Measurements from ENCODE around the gene ZNF454. TPM values are rescaled to one million over a fixed set of nuclear protein-coding genes. Genes with fewer than 3 reads are reported as not detected.

ZNF454 gene
- total and polyA plus RNA-seq, 2 experiments from 2014 or later, result 4.9 to 5.9 TPM

DNA sequence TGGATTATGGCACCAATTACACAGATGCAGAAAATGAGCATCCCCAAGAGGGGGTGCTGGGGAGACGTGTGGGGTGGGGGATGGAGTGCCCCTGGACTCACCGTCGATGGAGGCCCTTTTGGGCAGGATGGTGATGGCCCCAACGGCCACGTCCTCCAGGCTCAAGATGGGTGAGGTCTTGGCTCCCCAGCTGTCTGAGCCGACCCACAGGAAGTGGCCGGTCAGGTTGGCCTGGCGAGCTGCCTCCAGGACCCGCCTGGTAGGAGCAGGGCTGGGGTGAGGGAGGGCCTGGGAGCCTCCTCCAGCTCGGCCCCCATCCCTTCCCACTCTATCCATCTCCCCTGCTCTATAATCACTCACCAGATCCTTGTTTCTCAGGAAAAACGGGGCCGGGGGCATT, 49.5 kb downstream of the ZNF454 start:
- Histone ChIP-seq H3K36me3 (ENCODE audit: insufficient read depth) (no peaks in the 10 kb centered on the region), H3F3A (replicated peaks; ENCODE audit: low read depth) (0 out of 2 replicates have a peak, but pooled peaks cover 1% of the 10 kb centered on the region), H3K27me3 (ENCODE audit: insufficient read depth) (peaks cover 31% of the 10 kb centered on the region), H3K9me2 (ENCODE audit: insufficient read depth) (no peaks in the 10 kb centered on the region), H3K4me1 (ENCODE audit: insufficient read depth) (peaks cover 5% of the 10 kb centered on the region), H3K4me2 (no peak overlapping the region), H3K4me3 (no peak overlapping the region), H3K27ac (ENCODE audit: low read depth) (no peak overlapping the region), H2AFZ (no peak overlapping the region), H3K79me2 (replicated peaks; ENCODE audit: insufficient read depth) (no peaks in the 10 kb centered on the region), H4K20me1 (replicated peaks; ENCODE audit: insufficient read depth) (no peaks in the 10 kb centered on the region)
- Mint-ChIP-seq H3K4me3 (no peak overlapping the region), H3K27ac (no peak overlapping the region), H3K27me3 (ENCODE audit: insufficient read depth, low read depth, poor library complexity) (peaks cover 40% of the 10 kb centered on the region), H3K4me1 (peaks cover 3% of the 10 kb centered on the region; the same call in 2 of the 3 replicates), H3K36me3 (ENCODE audit: low read depth) (peaks cover 13% of the 10 kb centered on the region), H3K9me3 (peaks cover 68% of the 10 kb centered on the region)
- DNase-seq (ENCODE audit: low spot score) (no peak), ATAC-seq (no peak)
- TF ChIP-seq EZH2 (IDR thresholded peaks at IDR 0.05; ENCODE audit: low read depth, unreplicated experiment) (no peak), ZNF114 (CRISPR knock-in tag; IDR thresholded peaks at IDR 0.05) (no peak), JUNB (IDR thresholded peaks at IDR 0.05; ENCODE audit: unreplicated experiment) (no peak), NANOG (IDR thresholded peaks at IDR 0.05; ENCODE audit: borderline replicate concordance) (no peak), EZH2phosphoT487 (IDR thresholded peaks at IDR 0.05; ENCODE audit: unreplicated experiment) (no peak), ZNF331 (CRISPR knock-in tag; IDR thresholded peaks at IDR 0.05; ENCODE audit: low read depth) (no peak), POLR2AphosphoS5 (IDR thresholded peaks at IDR 0.05; ENCODE audit: low read depth) (no peak), CREB1 (CRISPR knock-in tag; IDR thresholded peaks at IDR 0.05; ENCODE audit: low read depth) (no peak), STAT1 (IDR thresholded peaks at IDR 0.05; ENCODE audit: unreplicated experiment) (no peak)
- TF ChIP-seq, protein P1, sequence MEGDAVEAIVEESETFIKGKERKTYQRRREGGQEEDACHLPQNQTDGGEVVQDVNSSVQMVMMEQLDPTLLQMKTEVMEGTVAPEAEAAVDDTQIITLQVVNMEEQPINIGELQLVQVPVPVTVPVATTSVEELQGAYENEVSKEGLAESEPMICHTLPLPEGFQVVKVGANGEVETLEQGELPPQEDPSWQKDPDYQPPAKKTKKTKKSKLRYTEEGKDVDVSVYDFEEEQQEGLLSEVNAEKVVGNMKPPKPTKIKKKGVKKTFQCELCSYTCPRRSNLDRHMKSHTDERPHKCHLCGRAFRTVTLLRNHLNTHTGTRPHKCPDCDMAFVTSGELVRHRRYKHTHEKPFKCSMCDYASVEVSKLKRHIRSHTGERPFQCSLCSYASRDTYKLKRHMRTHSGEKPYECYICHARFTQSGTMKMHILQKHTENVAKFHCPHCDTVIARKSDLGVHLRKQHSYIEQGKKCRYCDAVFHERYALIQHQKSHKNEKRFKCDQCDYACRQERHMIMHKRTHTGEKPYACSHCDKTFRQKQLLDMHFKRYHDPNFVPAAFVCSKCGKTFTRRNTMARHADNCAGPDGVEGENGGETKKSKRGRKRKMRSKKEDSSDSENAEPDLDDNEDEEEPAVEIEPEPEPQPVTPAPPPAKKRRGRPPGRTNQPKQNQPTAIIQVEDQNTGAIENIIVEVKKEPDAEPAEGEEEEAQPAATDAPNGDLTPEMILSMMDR (conservative IDR thresholded peaks at IDR 0.05; ENCODE audit: low read depth in 2 of 2), result no peak
- TF ChIP-seq, protein P2, sequence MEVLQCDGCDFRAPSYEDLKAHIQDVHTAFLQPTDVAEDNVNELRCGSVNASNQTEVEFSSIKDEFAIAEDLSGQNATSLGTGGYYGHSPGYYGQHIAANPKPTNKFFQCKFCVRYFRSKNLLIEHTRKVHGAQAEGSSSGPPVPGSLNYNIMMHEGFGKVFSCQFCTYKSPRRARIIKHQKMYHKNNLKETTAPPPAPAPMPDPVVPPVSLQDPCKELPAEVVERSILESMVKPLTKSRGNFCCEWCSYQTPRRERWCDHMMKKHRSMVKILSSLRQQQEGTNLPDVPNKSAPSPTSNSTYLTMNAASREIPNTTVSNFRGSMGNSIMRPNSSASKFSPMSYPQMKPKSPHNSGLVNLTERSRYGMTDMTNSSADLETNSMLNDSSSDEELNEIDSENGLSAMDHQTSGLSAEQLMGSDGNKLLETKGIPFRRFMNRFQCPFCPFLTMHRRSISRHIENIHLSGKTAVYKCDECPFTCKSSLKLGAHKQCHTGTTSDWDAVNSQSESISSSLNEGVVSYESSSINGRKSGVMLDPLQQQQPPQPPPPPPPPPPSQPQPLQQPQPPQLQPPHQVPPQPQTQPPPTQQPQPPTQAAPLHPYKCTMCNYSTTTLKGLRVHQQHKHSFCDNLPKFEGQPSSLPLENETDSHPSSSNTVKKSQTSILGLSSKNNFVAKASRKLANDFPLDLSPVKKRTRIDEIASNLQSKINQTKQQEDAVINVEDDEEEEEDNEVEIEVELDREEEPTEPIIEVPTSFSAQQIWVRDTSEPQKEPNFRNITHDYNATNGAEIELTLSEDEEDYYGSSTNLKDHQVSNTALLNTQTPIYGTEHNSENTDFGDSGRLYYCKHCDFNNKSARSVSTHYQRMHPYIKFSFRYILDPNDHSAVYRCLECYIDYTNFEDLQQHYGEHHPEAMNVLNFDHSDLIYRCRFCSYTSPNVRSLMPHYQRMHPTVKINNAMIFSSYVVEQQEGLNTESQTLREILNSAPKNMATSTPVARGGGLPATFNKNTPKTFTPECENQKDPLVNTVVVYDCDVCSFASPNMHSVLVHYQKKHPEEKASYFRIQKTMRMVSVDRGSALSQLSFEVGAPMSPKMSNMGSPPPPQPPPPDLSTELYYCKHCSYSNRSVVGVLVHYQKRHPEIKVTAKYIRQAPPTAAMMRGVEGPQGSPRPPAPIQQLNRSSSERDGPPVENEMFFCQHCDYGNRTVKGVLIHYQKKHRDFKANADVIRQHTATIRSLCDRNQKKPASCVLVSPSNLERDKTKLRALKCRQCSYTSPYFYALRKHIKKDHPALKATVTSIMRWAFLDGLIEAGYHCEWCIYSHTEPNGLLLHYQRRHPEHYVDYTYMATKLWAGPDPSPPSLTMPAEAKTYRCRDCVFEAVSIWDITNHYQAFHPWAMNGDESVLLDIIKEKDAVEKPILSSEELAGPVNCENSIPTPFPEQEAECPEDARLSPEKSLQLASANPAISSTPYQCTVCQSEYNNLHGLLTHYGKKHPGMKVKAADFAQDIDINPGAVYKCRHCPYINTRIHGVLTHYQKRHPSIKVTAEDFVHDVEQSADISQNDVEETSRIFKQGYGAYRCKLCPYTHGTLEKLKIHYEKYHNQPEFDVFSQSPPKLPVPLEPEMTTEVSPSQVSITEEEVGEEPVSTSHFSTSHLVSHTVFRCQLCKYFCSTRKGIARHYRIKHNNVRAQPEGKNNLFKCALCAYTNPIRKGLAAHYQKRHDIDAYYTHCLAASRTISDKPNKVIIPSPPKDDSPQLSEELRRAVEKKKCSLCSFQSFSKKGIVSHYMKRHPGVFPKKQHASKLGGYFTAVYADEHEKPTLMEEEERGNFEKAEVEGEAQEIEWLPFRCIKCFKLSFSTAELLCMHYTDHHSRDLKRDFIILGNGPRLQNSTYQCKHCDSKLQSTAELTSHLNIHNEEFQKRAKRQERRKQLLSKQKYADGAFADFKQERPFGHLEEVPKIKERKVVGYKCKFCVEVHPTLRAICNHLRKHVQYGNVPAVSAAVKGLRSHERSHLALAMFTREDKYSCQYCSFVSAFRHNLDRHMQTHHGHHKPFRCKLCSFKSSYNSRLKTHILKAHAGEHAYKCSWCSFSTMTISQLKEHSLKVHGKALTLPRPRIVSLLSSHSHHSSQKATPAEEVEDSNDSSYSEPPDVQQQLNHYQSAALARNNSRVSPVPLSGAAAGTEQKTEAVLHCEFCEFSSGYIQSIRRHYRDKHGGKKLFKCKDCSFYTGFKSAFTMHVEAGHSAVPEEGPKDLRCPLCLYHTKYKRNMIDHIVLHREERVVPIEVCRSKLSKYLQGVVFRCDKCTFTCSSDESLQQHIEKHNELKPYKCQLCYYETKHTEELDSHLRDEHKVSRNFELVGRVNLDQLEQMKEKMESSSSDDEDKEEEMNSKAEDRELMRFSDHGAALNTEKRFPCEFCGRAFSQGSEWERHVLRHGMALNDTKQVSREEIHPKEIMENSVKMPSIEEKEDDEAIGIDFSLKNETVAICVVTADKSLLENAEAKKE (CRISPR knock-in tag; IDR thresholded peaks at IDR 0.05), result no peak
- TF ChIP-seq, protein P3, sequence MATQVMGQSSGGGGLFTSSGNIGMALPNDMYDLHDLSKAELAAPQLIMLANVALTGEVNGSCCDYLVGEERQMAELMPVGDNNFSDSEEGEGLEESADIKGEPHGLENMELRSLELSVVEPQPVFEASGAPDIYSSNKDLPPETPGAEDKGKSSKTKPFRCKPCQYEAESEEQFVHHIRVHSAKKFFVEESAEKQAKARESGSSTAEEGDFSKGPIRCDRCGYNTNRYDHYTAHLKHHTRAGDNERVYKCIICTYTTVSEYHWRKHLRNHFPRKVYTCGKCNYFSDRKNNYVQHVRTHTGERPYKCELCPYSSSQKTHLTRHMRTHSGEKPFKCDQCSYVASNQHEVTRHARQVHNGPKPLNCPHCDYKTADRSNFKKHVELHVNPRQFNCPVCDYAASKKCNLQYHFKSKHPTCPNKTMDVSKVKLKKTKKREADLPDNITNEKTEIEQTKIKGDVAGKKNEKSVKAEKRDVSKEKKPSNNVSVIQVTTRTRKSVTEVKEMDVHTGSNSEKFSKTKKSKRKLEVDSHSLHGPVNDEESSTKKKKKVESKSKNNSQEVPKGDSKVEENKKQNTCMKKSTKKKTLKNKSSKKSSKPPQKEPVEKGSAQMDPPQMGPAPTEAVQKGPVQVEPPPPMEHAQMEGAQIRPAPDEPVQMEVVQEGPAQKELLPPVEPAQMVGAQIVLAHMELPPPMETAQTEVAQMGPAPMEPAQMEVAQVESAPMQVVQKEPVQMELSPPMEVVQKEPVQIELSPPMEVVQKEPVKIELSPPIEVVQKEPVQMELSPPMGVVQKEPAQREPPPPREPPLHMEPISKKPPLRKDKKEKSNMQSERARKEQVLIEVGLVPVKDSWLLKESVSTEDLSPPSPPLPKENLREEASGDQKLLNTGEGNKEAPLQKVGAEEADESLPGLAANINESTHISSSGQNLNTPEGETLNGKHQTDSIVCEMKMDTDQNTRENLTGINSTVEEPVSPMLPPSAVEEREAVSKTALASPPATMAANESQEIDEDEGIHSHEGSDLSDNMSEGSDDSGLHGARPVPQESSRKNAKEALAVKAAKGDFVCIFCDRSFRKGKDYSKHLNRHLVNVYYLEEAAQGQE (IDR thresholded peaks at IDR 0.05; ENCODE audit: unreplicated experiment), result no peak
- TF ChIP-seq, protein P4, sequence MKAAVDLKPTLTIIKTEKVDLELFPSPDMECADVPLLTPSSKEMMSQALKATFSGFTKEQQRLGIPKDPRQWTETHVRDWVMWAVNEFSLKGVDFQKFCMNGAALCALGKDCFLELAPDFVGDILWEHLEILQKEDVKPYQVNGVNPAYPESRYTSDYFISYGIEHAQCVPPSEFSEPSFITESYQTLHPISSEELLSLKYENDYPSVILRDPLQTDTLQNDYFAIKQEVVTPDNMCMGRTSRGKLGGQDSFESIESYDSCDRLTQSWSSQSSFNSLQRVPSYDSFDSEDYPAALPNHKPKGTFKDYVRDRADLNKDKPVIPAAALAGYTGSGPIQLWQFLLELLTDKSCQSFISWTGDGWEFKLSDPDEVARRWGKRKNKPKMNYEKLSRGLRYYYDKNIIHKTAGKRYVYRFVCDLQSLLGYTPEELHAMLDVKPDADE (IDR thresholded peaks at IDR 0.05), result no peak
